TTC549 (cell line): ENCODE results near the gene RNASE8.
"Not testable (repeated sequence)": the region's sequence is repeated elsewhere in the genome, so short reads cannot be mapped to it uniquely, and the experiment has no call there.

ENCODE experiments used
- FAIRE-seq: peaks from 2 replicates; lab custom pipeline; 2012; peaks lifted over from hg19 to GRCh38; lab: Jason Lieb, UNC

RNASE8 gene

GRCh38 chr14:21057803-21058675, at the start of gene RNASE8:
Gene RNASE8 (plus strand): TSS chr14:21057822. CDS start chr14:21057893, 71 bp downstream.
- FAIRE-seq = no peak

- not testable (repeated sequence) for FAIRE-seq
Observed at GRCh38 chr14:21009721-21010120, 47.9 kb upstream of the RNASE8 start.

- FAIRE-seq = no peak
Observed at GRCh38 chr14:21011136-21011535, 46.5 kb upstream of the RNASE8 start.

GRCh38 chr14:21014761-21015190, 42.8 kb upstream of the RNASE8 start:
- peak; percentile 63 for FAIRE-seq

GRCh38 chr14:21015312-21015711, 42.3 kb upstream of the RNASE8 start:
- no peak for FAIRE-seq

- FAIRE-seq = no peak
Observed at GRCh38 chr14:21016413-21017190, 41.0 kb upstream of the RNASE8 start.

- no peak for FAIRE-seq
Observed at GRCh38 chr14:21017528-21018245, 39.9 kb upstream of the RNASE8 start.

GRCh38 chr14:21018286-21018685, 39.3 kb upstream of the RNASE8 start:
- no peak for FAIRE-seq

GRCh38 chr14:21018781-21019180, 38.8 kb upstream of the RNASE8 start:
- no peak for FAIRE-seq

- FAIRE-seq = no peak
Observed at GRCh38 chr14:21019366-21019765, 38.3 kb upstream of the RNASE8 start.

GRCh38 chr14:21020977-21021545, 36.6 kb upstream of the RNASE8 start:
- no peak for FAIRE-seq

GRCh38 chr14:21022686-21023085, 34.9 kb upstream of the RNASE8 start:
- no peak for FAIRE-seq

GRCh38 chr14:21023174-21023573, 34.4 kb upstream of the RNASE8 start:
- FAIRE-seq = no peak

- no peak for FAIRE-seq
Observed at GRCh38 chr14:21023817-21024584, 33.6 kb upstream of the RNASE8 start.

- FAIRE-seq = no peak
Observed at GRCh38 chr14:21024585-21025370, 32.8 kb upstream of the RNASE8 start, which contains the start of gene NDRG2. Gene NDRG2 (minus strand): TSS chr14:21025061. CDS start chr14:21023315, 1,746 bp downstream.

- no peak for FAIRE-seq
Observed at GRCh38 chr14:21025371-21026273, 32.0 kb upstream of the RNASE8 start.

GRCh38 chr14:21026274-21026987, 31.2 kb upstream of the RNASE8 start:
- FAIRE-seq = no peak

- no peak for FAIRE-seq
Observed at GRCh38 chr14:21026988-21027315, 30.7 kb upstream of the RNASE8 start.

- no peak for FAIRE-seq
Observed at GRCh38 chr14:21029917-21030316, 27.7 kb upstream of the RNASE8 start, which contains the start of gene TPPP2. Gene TPPP2 (plus strand): TSS chr14:21030217. CDS start chr14:21030582, 365 bp downstream.
